Measurements from ENCODE around the gene KIFBP. TPM values are rescaled to one million over a fixed set of nuclear protein-coding genes. Genes with fewer than 3 reads are reported as not detected.
A peak's percentile ranks its signal among the peaks of the same experiment; 100 is the strongest.

The KIFBP gene
- total and polyA plus RNA-seq, 9 of the 15 experiments (the other 6 are each of a cell fraction or from before 2014, with no cell fraction given): 5.6 to 23.2 (median 14.8) TPM

DNA sequence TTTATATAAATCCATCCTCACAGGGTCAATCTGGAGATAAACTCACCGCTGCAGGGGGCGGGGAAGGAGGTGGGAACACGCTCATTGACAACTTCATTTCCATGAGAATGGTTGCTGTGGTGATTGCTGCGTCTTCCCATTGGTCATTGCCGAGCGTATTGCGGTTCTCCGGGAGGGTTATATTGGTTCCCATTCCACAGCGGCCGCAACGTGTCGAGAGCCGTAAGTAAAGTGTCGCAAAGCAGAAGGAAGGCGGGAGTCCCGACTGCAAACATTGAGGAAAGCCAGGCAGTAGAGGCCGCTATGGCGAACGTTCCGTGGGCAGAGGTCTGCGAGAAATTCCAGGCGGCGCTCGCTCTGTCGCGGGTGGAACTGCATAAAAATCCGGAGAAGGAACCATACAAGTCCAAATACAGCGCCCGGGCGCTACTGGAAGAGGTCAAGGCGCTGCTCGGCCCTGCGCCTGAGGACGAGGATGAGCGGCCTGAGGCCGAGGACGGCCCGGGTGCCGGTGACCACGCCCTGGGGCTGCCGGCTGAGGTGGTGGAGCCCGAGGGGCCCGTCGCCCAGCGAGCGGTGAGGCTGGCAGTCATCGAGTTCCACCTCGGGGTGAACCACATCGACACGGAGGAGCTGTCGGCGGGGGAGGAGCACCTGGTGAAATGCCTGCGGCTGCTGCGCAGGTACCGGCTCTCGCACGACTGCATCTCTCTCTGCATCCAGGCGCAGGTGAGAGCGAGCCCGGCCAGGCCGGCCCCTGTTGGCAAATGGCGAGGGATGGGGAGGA is at the start of gene KIFBP (continued):
- TF ChIP-seq CAMTA2 (CRISPR knock-in tag; conservative IDR thresholded peaks at IDR 0.05) (no peak), COPS2 (conservative IDR thresholded peaks at IDR 0.05) (no peak), ZBTB17 (CRISPR knock-in tag; IDR thresholded peaks at IDR 0.05) (peak; percentile 85), HNRNPLL (IDR thresholded peaks at IDR 0.05; ENCODE audit: low read depth, low read length, poor library complexity, severe bottlenecking) (peak; percentile 91), LCOR (CRISPR knock-in tag; IDR thresholded peaks at IDR 0.05) (peak; percentile 82), KLF10 (CRISPR knock-in tag; IDR thresholded peaks at IDR 0.05) (no peak), ZKSCAN1 (IDR thresholded peaks at IDR 0.05; ENCODE audit: low read depth, low read length) (no peak), CBX3 (IDR thresholded peaks at IDR 0.05; ENCODE audit: borderline replicate concordance in 1 of 2, low read length in 2 of 2) (peak in 1 of 2 experiments; percentile 55; a peak in 1 of 3 replicates), ZNF561 (CRISPR knock-in tag; conservative IDR thresholded peaks at IDR 0.05) (no peak), ETS2 (tag; IDR thresholded peaks at IDR 0.05; ENCODE audit: borderline replicate concordance, poor library complexity, severe bottlenecking) (no peak), SNRNP70 (optimal IDR thresholded peaks at IDR 0.05; ENCODE audit: low read depth, low read length) (no peak), ZFP1 (CRISPR knock-in tag; IDR thresholded peaks at IDR 0.05) (no peak), MAX (CRISPR knock-in tag; IDR thresholded peaks at IDR 0.05) (peak; percentile 52), ZNF133 (CRISPR knock-in tag; IDR thresholded peaks at IDR 0.05) (no peak), MCM5 (IDR thresholded peaks at IDR 0.05; ENCODE audit: low read depth) (no peak), STAT5A (IDR thresholded peaks at IDR 0.05; ENCODE audit: borderline replicate concordance, low read length) (no peak), KDM5B (IDR thresholded peaks at IDR 0.05; ENCODE audit: insufficient replicate concordance, low read depth, low read length) (peak; percentile 91), ZNF75A (CRISPR knock-in tag; IDR thresholded peaks at IDR 0.05) (0 out of 2 replicates have a peak, but pooled peaks have one; percentile 43), NONO (IDR thresholded peaks at IDR 0.05; ENCODE audit: low read depth in 2 of 2, low read length in 1 of 2) (peak in 1 of 2 experiments; percentile 51; a peak in 1 of 4 replicates), MEF2D (tag; conservative IDR thresholded peaks at IDR 0.05; ENCODE audit: low read depth) (no peak), TBL1XR1 (IDR thresholded peaks at IDR 0.05; ENCODE audit: low read length in 2 of 2) (peak in 1 of 2 experiments; percentile 57; a peak in 1 of 4 replicates), ZNF12 (CRISPR knock-in tag; IDR thresholded peaks at IDR 0.05) (no peak), RFX7 (CRISPR knock-in tag; IDR thresholded peaks at IDR 0.05) (no peak), CCNT2 (IDR thresholded peaks at IDR 0.05; ENCODE audit: borderline replicate concordance, extremely low read depth, insufficient read length, low read depth, low read length) (peak; percentile 45)

Measured in K562 (cell line).